OCI-LY7 (cell line): Measurements from ENCODE around the gene DAPK1. TPM values are rescaled to one million over a fixed set of nuclear protein-coding genes. Genes with fewer than 3 reads are reported as not detected.
A peak's percentile ranks its signal among the peaks of the same experiment; 100 is the strongest.

Experiments
- BruUV-seq: library from RNA; stranded (reverse); fragments of 400-500 nt; replicated peaks from 2 replicates; lab custom pipeline; 2021; lab: Mats Ljungman, UMichigan
- CTCF ChIA-PET: fragments of 300-600 bp; sonication (Branson Sonifier 250); formaldehyde crosslinking; loops from one replicate; lab custom pipeline; 2022; ENCODE audit warnings: antibody characterized with exemption; ENCODE audit not compliant: unreplicated experiment; lab: Charles Lee
- POLR2A ChIA-PET: fragments of 300-600 bp; sonication (Branson Sonifier 250); formaldehyde crosslinking; loops from one replicate; lab custom pipeline; 2022; ENCODE audit warnings: antibody characterized with exemption; lab: Charles Lee
- DNase-seq: peaks from one replicate; pipeline ENCODE4 v3.0.0-alpha.2; 2015; ENCODE audit warnings: low spot score
- H2AFZ ChIP-seq: fragments of 200-600 bp; sonication (generic), shearing (Covaris generic); 2 replicates; pipeline ENCODE4 v1.6.1; 2014; ENCODE audit warnings: mild to moderate bottlenecking, antibody characterized with exemption, low read length, moderate library complexity
- H3K27ac ChIP-seq: fragments of 200-600 bp; sonication (generic); 2 replicates; pipeline ENCODE4 v1.5.1; 2014; ENCODE audit warnings: mixed run types, low read depth, mild to moderate bottlenecking, moderate library complexity, low read length, inconsistent platforms; ENCODE audit not compliant: poor library complexity, severe bottlenecking
- H3K36me3 ChIP-seq: fragments of 200-600 bp; sonication (generic); 2 replicates; pipeline ENCODE4 v1.6.1; 2014; ENCODE audit warnings: mild to moderate bottlenecking, antibody characterized with exemption, low read length, moderate library complexity, mixed read lengths; ENCODE audit not compliant: insufficient read depth
- H3K4me1 ChIP-seq: fragments of 200-600 bp; sonication (generic); 2 replicates; pipeline ENCODE4 v1.5.1; 2014; ENCODE audit warnings: mild to moderate bottlenecking, low read length; ENCODE audit not compliant: insufficient read depth, poor library complexity, severe bottlenecking
- H3K4me2 ChIP-seq: fragments of 200-600 bp; sonication (generic); 2 replicates; pipeline ENCODE4 v1.6.1; 2014; ENCODE audit warnings: mild to moderate bottlenecking, low read length
- H3K4me3 ChIP-seq: fragments of 200-600 bp; sonication (generic); 2 replicates; pipeline ENCODE4 v1.5.1; 2014; ENCODE audit warnings: mild to moderate bottlenecking, low read depth, low read length; ENCODE audit not compliant: poor library complexity, severe bottlenecking
- H3K79me2 ChIP-seq: fragments of 200-600 bp; sonication (generic); 2 replicates; pipeline ENCODE4 v1.6.1; 2016; ENCODE audit warnings: low read depth, mild to moderate bottlenecking, low read length, moderate library complexity, mixed read lengths; ENCODE audit not compliant: insufficient read depth
- H3K9me2 ChIP-seq: fragments of 200-600 bp; sonication (generic); 2 replicates; pipeline ENCODE4 v1.6.1; 2016; ENCODE audit warnings: mild to moderate bottlenecking, low read length, mixed read lengths; ENCODE audit not compliant: insufficient read depth
- H3K9me3 ChIP-seq: fragments of 200-600 bp; sonication (generic); 2 replicates; pipeline ENCODE4 v1.6.1; 2014; ENCODE audit warnings: mild to moderate bottlenecking, mixed run types, low read length, mixed read lengths
- H4K20me1 ChIP-seq: fragments of 200-600 bp; sonication (generic); 2 replicates; pipeline ENCODE4 v1.6.1; 2014; ENCODE audit warnings: mild to moderate bottlenecking, antibody characterized with exemption, low read length, moderate library complexity, mixed read lengths; ENCODE audit not compliant: insufficient read depth
- CTCF ChIP-seq: fragments of 200-600 bp; sonication (generic); conservative IDR thresholded peaks from 2 replicates; pipeline ENCODE4 v1.5.1; 2014; ENCODE audit warnings: mild to moderate bottlenecking, antibody characterized with exemption, low read length, moderate library complexity, mixed read lengths
- EZH2phosphoT487 ChIP-seq: fragments of 200-600 bp; sonication (generic); IDR thresholded peaks from 2 replicates; pipeline ENCODE4 v1.6.1; 2018; ENCODE audit warnings: low read depth, borderline replicate concordance, mild to moderate bottlenecking, mixed run types, antibody characterized with exemption, low read length, moderate library complexity, mixed read lengths
- intact Hi-C: fragments of 100-400 bp; cut with micrococcal nuclease; formaldehyde crosslinking; loops from one replicate; pipeline ENCODE4 v1.10.0; 2022; ENCODE audit not compliant: unreplicated experiment
- total RNA-seq, 2 experiments: library from RNA; depleted of rRNA in 1 of 2; stranded (reverse); fragments of >200 nt in 1 of 2; shearing (Covaris generic) in 1 of 2; gene quantifications; 2 replicates each; pipeline ENCODE4 v1.2.3, GENCODE V29; 2014 to 2022

Gene DAPK1
- total RNA-seq, 2 experiments from 2014 or later: 0.25 to 3.5 TPM

- Histone ChIP-seq H3K9me3 (no peaks in the 10 kb centered on the region), H4K20me1 (no peaks in the 10 kb centered on the region), H3K9me2 (no peaks in the 10 kb centered on the region), H3K4me1 (peaks cover 24% of the 10 kb centered on the region), H3K27ac (no peak overlapping the region), H3K79me2 (no peaks in the 10 kb centered on the region), H3K4me3 (no peak overlapping the region), H3K4me2 (no peak overlapping the region), H2AFZ (no peak overlapping the region), H3K36me3 (no peaks in the 10 kb centered on the region)
- TF ChIP-seq EZH2phosphoT487 (no peak), CTCF (no peak)
- intact Hi-C loops: no loop called here
- BruUV-seq: no TSS peak
- ChIA-PET POLR2A (interaction anchor here (0.7 to 1.3 kb wide), 2 partner anchors 26 to 86 kb away, joined by 3 to 4 read pairs; no protein-coding TSS in a partner anchor), CTCF (no interaction called here)
- DNase-seq: no peak
Measured at GRCh38 chr9:87531370-87532295, 34.0 kb downstream of the DAPK1 start.

GRCh38 chr9:87533271-87533670, 35.6 kb downstream of the DAPK1 start:
- BruUV-seq: no TSS peak

More at GRCh38 chr9:87533271-87533670, 35.6 kb downstream of the DAPK1 start:
- Histone ChIP-seq H3K36me3 (no peaks in the 10 kb centered on the region), H2AFZ (no peak overlapping the region), H3K9me2 (no peaks in the 10 kb centered on the region), H3K79me2 (no peaks in the 10 kb centered on the region), H3K4me1 (peaks cover 24% of the 10 kb centered on the region), H3K4me2 (no peak overlapping the region), H4K20me1 (no peaks in the 10 kb centered on the region), H3K9me3 (no peaks in the 10 kb centered on the region), H3K4me3 (no peak overlapping the region), H3K27ac (no peak overlapping the region)
- intact Hi-C loops: no loop called here
- POLR2A ChIA-PET: no interaction called here
- CTCF ChIA-PET: no interaction called here
- peak; percentile 26; the same call in 1 of the 2 replicates for TF ChIP-seq CTCF
- TF ChIP-seq EZH2phosphoT487: no peak
- peak; percentile 39 for DNase-seq
